WERI-Rb-1 (cell line): ENCODE results near the gene ASTE1.

Experiments
- DNase-seq: peaks from one replicate; pipeline ENCODE4 v3.0.0-alpha.2; 2020
- H3K27ac ChIP-seq: fragments of 250-450 bp; sonication (Bioruptor Pico); 2 replicates; pipeline ENCODE4 v1.5.1; 2020; ENCODE audit warnings: mild to moderate bottlenecking, moderate library complexity
- H3K27me3 ChIP-seq: fragments of 250-450 bp; sonication (Bioruptor Pico); 2 replicates; pipeline ENCODE4 v1.5.1; 2021; ENCODE audit warnings: mild to moderate bottlenecking, low read depth, moderate library complexity; ENCODE audit not compliant: insufficient read depth, severe bottlenecking
- H3K36me3 ChIP-seq: fragments of 250-450 bp; sonication (Bioruptor Pico); 2 replicates; pipeline ENCODE4 v1.5.1; 2020; ENCODE audit warnings: mild to moderate bottlenecking, moderate library complexity
- H3K4me3 ChIP-seq: 2 replicates; pipeline ENCODE4 v1.5.1; 2011; ENCODE audit warnings: low read depth, mild to moderate bottlenecking, control low read depth, low read length
- H3K9me3 ChIP-seq: fragments of 250-450 bp; sonication (Bioruptor Pico); 2 replicates; pipeline ENCODE4 v1.5.1; 2021; ENCODE audit warnings: mild to moderate bottlenecking, moderate library complexity; ENCODE audit not compliant: severe bottlenecking
- TF ChIP-seq, protein P1 (sequence below): IDR thresholded peaks from 2 replicates; pipeline ENCODE4 v1.5.1; 2011; ENCODE audit warnings: low read depth, mild to moderate bottlenecking, control low read depth, inconsistent platforms, low read length

The ASTE1 gene

DNA sequence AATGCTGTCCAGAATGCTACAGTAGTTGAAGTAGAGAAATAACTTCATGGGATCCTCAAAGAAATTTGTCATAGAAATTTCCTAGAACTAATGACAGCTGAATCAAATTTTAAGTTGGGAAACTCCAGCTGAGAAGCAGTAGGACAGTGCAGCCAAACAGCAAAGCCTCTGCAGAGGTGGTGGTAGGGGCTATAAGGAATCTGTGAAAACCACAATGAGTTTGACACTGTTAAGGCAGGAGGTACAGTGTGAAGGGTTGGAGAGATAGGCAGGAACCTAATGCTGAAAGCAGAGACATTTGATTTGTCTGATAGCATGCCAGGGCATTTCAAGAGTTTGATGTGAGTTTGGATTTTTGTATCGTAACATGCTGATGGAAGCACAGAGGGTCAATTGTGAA lies 22.0 kb downstream of the ASTE1 start:
- TF ChIP-seq, protein P1, sequence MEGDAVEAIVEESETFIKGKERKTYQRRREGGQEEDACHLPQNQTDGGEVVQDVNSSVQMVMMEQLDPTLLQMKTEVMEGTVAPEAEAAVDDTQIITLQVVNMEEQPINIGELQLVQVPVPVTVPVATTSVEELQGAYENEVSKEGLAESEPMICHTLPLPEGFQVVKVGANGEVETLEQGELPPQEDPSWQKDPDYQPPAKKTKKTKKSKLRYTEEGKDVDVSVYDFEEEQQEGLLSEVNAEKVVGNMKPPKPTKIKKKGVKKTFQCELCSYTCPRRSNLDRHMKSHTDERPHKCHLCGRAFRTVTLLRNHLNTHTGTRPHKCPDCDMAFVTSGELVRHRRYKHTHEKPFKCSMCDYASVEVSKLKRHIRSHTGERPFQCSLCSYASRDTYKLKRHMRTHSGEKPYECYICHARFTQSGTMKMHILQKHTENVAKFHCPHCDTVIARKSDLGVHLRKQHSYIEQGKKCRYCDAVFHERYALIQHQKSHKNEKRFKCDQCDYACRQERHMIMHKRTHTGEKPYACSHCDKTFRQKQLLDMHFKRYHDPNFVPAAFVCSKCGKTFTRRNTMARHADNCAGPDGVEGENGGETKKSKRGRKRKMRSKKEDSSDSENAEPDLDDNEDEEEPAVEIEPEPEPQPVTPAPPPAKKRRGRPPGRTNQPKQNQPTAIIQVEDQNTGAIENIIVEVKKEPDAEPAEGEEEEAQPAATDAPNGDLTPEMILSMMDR = no peak
- H3K27ac ChIP-seq = no peak overlapping the region
- peaks cover 23% of the 10 kb centered on the region for H3K36me3 ChIP-seq

DNA sequence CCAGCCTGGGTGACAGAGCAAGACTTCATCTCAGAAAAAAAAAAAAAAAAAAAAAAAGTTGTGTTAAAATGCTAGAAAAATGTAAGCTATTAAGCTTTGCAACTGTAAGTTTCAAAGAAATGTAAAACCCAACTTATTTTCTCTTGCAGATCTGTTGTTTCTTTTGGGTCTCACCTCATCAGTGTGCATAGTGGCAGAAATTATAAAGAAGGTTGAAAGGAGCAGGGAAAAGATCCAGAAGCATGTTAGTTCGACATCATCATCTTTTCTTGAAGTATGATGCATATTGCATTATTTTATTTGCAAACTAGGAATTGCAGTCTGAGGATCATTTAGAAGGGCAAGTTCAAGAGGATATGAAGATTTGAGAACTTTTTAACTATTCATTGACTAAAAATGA lies 25.6 kb downstream of the ASTE1 start:
- H3K4me3 ChIP-seq = no peak overlapping the region
- no peak for DNase-seq
- peaks cover 39% of the 10 kb centered on the region for H3K36me3 ChIP-seq
- no peaks in the 10 kb centered on the region for H3K9me3 ChIP-seq
- H3K27me3 ChIP-seq = no peaks in the 10 kb centered on the region
- TF ChIP-seq, protein P1 = no peak
- no peak overlapping the region for H3K27ac ChIP-seq

More for the DNA sequence above, 22.0 kb downstream of the ASTE1 start:
- H3K27me3 ChIP-seq = no peaks in the 10 kb centered on the region
- no peaks in the 10 kb centered on the region for H3K9me3 ChIP-seq
- DNase-seq = no peak
- no peak overlapping the region for H3K4me3 ChIP-seq

DNA sequence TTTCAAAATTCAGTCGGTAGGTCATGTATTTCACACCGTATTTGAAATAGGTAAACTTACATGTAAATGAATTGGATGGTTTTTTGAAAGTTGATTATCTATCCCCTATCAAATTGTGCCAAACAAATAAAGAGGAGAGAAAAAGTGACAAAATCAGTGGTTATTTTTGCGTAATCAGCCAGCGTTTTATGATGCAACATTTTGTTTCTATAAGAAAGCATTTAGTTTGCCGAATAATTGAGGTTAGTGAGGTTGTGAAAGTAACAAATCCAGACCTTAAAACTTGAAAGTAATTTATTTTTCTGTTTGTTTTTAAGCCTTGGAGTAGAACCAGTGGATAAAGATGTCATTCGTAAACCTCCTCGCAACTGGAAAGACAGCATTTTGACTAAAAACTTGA lies 29.3 kb downstream of the ASTE1 start:
- TF ChIP-seq, protein P1 = no peak
- Histone ChIP-seq H3K4me3 (no peak overlapping the region), H3K9me3 (no peaks in the 10 kb centered on the region), H3K27me3 (no peaks in the 10 kb centered on the region), H3K36me3 (peaks cover 30% of the 10 kb centered on the region), H3K27ac (no peak overlapping the region)
- DNase-seq = no peak

DNA sequence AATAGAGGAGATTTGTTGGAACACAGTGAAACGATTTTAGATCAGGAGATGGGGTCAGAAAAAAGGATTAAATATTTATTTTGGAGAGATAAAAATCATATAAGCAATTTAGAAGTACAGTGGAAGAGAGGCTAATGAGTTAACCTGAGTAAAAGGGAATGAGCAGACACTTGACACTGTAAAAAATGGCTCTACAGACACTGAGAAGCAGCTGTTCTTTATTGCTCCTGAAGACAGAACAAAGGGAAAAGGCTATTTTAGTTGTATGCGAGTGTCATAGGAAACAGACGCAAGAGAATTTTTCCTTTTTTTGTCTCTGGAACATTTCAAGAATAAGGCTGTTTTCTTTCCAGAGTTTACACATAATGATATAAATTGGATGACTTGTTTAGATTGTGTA lies 34.3 kb downstream of the ASTE1 start:
- H3K36me3 ChIP-seq = peaks cover 16% of the 10 kb centered on the region
- no peaks in the 10 kb centered on the region for H3K9me3 ChIP-seq
- DNase-seq = no peak
- no peak overlapping the region for H3K27ac ChIP-seq
- H3K4me3 ChIP-seq = no peak overlapping the region
- no peaks in the 10 kb centered on the region for H3K27me3 ChIP-seq
- TF ChIP-seq, protein P1 = no peak

DNA sequence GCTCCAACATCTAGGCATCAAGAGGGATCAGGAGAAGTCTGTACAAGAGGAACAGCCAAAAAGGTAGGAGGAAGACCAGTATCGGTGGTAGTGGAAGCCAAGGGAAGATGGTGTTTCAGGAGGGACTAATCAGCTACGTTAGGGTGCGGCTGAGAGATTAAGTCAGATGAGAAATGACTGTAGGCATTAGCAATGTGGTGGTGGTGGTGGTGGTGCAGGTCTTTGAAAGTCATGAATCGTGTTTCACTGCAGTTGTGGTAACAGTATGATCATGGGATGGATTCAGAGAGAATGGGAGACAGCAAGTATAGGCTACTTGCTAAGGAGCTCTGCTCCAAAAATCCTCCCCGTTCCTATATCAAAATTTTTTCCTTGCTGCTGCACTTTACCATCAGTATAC lies 35.5 kb downstream of the ASTE1 start:
- TF ChIP-seq, protein P1 = no peak
- H3K27me3 ChIP-seq = no peaks in the 10 kb centered on the region

DNA sequence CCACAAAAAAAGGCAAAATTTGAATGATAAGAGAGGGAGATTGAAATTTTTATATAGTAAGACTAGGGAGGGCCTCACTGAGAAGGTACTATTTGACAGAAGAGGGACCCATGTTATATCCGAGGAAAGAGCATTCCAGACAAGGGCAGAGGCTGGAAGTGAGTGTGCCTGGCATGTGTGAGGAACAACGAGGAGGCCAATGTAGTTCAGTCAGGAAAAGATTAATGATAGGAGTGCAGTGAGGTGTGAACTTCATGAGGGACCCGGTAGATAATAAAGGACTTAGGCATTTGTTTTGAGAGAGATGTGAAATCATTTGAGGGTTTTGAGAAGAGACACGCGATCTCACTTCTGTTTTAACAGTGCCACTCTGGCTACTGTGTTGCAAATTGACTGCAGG lies 36.3 kb downstream of the ASTE1 start:
- H3K9me3 ChIP-seq = no peaks in the 10 kb centered on the region
- H3K36me3 ChIP-seq = peaks cover 9% of the 10 kb centered on the region
- H3K27ac ChIP-seq = no peak overlapping the region
- H3K27me3 ChIP-seq = no peaks in the 10 kb centered on the region
- TF ChIP-seq, protein P1 = no peak
- no peak for DNase-seq
- H3K4me3 ChIP-seq = no peak overlapping the region

More for the DNA sequence above, 35.5 kb downstream of the ASTE1 start:
- H3K9me3 ChIP-seq = no peaks in the 10 kb centered on the region
- H3K27ac ChIP-seq = no peak overlapping the region
- H3K4me3 ChIP-seq = no peak overlapping the region
- peaks cover 9% of the 10 kb centered on the region for H3K36me3 ChIP-seq
- DNase-seq = no peak
